HFF-Myc (cell line): ENCODE measurements around the gene TYW1.
"Not testable (repeated sequence)": the region's sequence is repeated elsewhere in the genome, so short reads cannot be mapped to it uniquely, and the experiment has no call there.

Experiments
- DNase-seq: peaks from one replicate; pipeline ENCODE4 v3.0.0-alpha.2; 2011; ENCODE audit warnings: low read depth; ENCODE audit errors: extremely low read depth
- H3K4me3 ChIP-seq: replicated peaks from 2 replicates; pipeline ENCODE4 v1.5.1; 2011; ENCODE audit warnings: low read depth, mild to moderate bottlenecking, control low read depth, low read length
- CTCF ChIP-seq: IDR thresholded peaks from 2 replicates; pipeline ENCODE4 v1.5.1; 2012; ENCODE audit warnings: mild to moderate bottlenecking, low read depth, low read length, control low read depth; ENCODE audit errors: missing control alignments

TYW1 gene

GRCh38 chr7:67022511-67022910 is 25.9 kb downstream of the TYW1 start:
- H3K4me3 ChIP-seq, result no peak overlapping the region
- DNase-seq, result no peak
- TF ChIP-seq CTCF, result no peak

DNA sequence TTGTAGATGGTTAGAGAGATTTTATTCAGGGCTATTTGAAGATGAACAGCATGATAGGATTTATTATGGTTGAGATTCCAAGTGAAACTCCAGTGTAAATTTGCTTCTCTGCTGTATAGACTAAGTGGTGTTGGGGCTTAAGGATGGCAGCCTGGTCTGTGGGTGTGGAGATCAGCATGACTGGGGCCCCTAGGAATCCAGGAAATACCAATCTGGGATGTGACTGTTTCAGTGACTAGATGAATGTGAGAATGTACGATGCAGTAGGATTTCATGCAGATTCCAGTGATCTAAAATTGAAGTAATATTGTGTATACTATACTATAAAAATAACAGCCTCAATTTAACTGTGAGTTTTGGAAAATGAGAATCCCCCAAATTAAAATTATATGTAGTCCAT is 28.8 kb downstream of the TYW1 start:
- DNase-seq, H3K4me3 ChIP-seq: not testable (repeated sequence)

DNA sequence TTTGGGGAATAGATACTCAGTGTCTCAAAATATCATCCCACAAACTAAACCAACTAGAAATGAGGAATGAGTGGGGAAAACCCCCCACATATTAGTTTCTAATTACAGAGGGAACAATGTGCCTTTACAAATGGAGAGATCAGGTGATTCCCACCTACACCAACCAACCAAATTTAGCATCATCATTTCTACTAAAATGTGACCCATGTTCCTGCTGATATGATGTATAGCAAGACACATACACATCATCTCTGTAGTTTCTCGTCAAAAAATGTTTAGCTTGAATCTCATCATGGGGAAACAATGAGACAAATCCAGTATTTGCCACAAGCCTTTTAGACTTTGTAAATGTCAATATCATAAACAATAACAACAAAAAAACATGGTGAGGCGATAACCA is 35.1 kb downstream of the TYW1 start:
- not testable (repeated sequence) for H3K4me3 ChIP-seq, DNase-seq

DNA sequence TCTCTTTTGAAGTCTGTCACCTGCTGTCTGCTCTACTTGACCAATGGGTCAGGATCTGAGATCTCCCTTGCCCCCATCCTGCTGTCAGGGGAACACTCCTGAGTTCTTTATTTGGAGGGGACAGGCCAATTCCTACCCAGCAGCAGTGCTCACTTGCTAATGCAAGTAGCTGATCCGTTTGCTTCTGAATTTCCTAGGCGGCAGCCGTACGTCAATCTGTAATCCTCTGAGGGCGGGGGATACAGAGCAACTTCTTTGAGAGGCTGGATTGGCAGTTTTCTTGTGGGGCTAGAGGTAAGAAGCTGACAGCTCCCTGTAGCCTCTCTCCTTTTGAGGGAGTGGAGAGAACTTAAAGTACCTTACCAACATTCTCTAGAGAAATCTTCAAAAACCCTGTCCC is 36.6 kb downstream of the TYW1 start:
- DNase-seq, result no peak
- no peak for TF ChIP-seq CTCF
- no peak overlapping the region for H3K4me3 ChIP-seq

- DNase-seq, H3K4me3 ChIP-seq: not testable (repeated sequence)
Measured at GRCh38 chr7:67036432-67037395, 40.1 kb downstream of the TYW1 start.

- H3K4me3 ChIP-seq, DNase-seq: not testable (repeated sequence)
- peak; percentile 29 for TF ChIP-seq CTCF
Measured at GRCh38 chr7:67040832-67041231, 44.2 kb downstream of the TYW1 start.

DNA sequence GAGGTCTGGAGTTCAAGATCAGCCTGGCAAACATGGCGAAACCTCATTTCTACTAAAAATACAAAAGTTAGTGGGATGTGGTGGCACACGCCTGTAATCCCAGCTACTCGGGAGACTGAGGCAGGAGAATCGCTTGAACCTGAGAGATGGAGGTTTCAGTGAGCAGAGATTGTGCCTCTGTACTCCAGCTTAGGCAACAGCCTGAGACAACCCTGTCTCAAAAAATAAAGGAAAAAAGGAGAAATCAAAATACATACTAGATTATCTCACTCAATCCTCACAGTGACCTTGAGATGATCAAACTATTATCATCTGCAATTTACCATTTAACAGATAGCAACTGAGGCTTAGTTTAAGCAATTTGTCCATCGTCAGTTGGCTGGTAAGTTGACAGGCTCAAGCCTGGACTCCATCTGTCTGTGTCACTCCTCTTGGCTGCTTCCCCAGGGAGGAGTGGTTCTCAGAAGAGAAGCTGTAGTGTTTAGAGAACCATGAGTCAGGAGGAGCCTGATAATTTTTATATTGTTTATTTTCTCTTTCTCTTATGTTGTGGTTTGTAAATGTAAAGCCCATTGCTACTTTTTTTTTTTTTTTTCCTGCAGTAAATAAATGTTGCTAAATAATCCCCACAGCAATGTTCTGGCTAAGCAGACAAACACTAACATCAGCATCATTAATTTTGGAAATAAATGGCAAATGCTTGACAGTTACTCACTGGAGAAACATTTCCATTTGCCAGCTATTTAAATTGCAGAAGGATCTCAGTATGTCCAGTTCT is 46.3 kb downstream of the TYW1 start:
- DNase-seq, result peak; percentile 21
- H3K4me3 ChIP-seq, result not testable (repeated sequence)

GRCh38 chr7:67043559-67043930 is 46.9 kb downstream of the TYW1 start:
- H3K4me3 ChIP-seq, DNase-seq: not testable (repeated sequence)

- no peak overlapping the region for H3K4me3 ChIP-seq
- DNase-seq, result no peak
- TF ChIP-seq CTCF, result no peak
Measured at GRCh38 chr7:67045496-67045995, 48.9 kb downstream of the TYW1 start.

DNA sequence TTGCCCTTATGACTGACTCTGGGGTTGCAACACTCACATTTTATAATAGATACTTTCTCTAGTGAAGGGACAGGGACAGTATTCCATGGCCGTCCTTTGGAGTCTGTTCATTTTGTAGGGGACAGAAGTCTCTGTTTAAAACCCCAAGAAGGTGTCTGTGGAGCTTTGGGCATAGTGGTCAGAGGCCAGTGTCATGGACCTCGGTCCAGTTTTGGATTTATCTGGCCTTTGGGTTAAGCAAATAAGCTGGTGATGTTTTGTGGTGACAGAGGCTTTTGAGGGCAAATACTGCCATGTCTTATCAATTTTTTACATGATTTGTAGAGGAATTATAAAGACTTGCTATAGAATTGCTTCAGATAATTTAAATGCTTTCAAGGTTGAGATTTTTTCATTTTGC is 50.2 kb downstream of the TYW1 start:
- H3K4me3 ChIP-seq, DNase-seq: not testable (repeated sequence)

DNA sequence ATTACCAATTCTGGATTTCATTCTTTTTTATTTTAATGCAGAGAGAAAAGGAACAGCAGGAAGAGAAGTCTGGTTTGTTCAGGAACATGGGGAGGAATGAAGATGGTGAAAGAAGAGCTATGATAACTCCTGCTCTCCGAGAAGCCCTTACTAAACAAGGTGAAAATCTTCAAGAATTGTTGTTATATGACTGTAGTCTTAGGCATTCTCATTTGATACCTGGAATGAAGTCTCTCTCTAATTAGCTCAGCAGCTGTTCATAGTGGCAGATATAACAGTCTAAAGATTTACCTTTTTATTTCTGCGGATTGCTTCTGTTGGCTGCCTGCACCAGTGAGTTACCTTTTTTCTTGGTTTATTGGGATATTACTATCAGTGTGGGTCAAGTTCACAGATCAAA is 53.3 kb downstream of the TYW1 start:
- H3K4me3 ChIP-seq, DNase-seq: not testable (repeated sequence)

DNA sequence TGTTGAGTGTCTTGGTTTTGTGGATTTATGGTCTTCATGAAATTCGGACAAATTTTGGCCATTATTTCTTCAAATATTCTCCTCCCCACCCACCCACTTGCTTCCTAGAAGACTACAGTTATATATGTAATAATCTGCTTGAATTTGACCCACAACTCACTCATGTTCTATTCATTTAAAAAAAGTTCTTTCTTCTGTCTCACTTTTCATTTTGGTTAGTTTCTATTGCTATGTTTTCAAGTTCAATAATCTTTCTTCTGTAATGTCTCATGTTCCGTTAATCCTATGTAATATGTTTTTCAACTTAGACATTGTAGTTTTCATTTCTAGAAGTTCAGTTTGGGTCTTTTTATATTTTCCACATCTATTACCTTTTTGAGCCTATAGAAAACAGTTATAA is 55.5 kb downstream of the TYW1 start:
- not testable (repeated sequence) for DNase-seq, H3K4me3 ChIP-seq
